Brain microvascular endothelial cell (primary cell): ENCODE results near the gene EYA2.

ENCODE experiments used
- DNase-seq: peaks from one replicate; pipeline ENCODE4 v3.0.0-alpha.2; 2020
- H3K27ac ChIP-seq: fragments of 250-450 bp; sonication (Bioruptor Pico); 2 replicates; pipeline ENCODE4 v1.5.1; 2020; ENCODE audit warnings: mild to moderate bottlenecking, moderate library complexity
- H3K27me3 ChIP-seq: fragments of 250-450 bp; sonication (Bioruptor Pico); replicated peaks from 2 replicates; pipeline ENCODE4 v1.5.1; 2020; ENCODE audit warnings: mild to moderate bottlenecking
- H3K36me3 ChIP-seq: fragments of 250-450 bp; sonication (Bioruptor Pico); replicated peaks from 2 replicates; pipeline ENCODE4 v1.5.1; 2020; ENCODE audit warnings: mild to moderate bottlenecking
- H3K4me3 ChIP-seq: 2 replicates; pipeline ENCODE4 v1.5.1; 2011; ENCODE audit warnings: low read depth, mild to moderate bottlenecking, control low read depth, low read length, moderate library complexity
- CTCF ChIP-seq: IDR thresholded peaks from 2 replicates; pipeline ENCODE4 v1.5.1; 2011; ENCODE audit warnings: low read depth, mild to moderate bottlenecking, moderate library complexity, low read length, control low read depth, inconsistent platforms; ENCODE audit errors: missing control alignments
- in situ Hi-C: cut with HindIII; loops from 2 replicates; pipeline ENCODE4 v1.10.0; 2017; ENCODE audit warnings: low sequenced_read_pairs, low pct_ligation_motif_present

Gene EYA2

DNA sequence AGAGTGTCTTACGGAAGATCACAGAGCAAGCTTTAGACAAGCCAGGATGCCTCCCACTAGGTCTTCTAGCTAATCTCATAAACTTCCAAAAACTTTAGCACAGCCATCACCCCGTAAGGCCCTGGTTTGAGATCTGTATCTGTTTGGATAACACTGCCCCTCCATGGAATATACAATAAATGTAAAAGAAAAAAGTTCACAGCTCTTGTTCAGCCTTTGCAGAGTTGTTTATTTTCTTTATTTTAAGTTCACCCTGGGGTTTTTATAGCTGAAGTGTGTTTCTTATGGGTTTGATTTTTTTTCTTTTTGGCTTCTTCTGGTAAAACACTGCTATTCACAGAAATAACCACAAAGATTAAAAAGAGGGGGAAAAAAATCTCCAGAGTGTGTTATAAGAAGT, 125.6 kb downstream of the EYA2 start:
- in situ Hi-C loops, result no loop called here
- DNase-seq, result no peak
- no peaks in the 10 kb centered on the region for H3K36me3 ChIP-seq
- no peak overlapping the region for H3K27ac ChIP-seq
- no peak overlapping the region for H3K4me3 ChIP-seq
- peaks cover 3% of the 10 kb centered on the region for H3K27me3 ChIP-seq
- TF ChIP-seq CTCF, result no peak

DNA sequence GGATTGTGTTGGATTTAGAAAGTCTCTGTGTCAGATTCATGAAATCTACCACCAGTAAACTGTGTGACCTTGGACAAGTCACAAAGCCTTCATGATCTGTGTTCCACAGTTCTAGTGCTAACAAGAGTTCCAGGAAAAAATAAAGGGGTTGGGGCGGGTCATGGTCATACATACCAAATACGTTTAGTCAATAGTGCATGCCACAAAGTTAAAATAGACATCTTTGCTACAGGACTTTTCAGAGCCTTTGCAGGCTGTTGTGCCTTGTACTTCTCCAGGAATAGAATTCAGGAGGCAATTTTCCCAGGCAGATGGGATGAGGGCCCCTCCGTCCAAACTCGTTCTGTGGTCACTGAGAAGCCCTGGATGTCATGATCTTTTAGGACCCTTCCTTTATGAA, 127.2 kb downstream of the EYA2 start:
- no peak overlapping the region for H3K27ac ChIP-seq
- no peak for TF ChIP-seq CTCF
- DNase-seq, result no peak
- in situ Hi-C loops, result no loop called here
- no peak overlapping the region for H3K4me3 ChIP-seq
- H3K36me3 ChIP-seq, result no peaks in the 10 kb centered on the region
- peaks cover 3% of the 10 kb centered on the region for H3K27me3 ChIP-seq

DNA sequence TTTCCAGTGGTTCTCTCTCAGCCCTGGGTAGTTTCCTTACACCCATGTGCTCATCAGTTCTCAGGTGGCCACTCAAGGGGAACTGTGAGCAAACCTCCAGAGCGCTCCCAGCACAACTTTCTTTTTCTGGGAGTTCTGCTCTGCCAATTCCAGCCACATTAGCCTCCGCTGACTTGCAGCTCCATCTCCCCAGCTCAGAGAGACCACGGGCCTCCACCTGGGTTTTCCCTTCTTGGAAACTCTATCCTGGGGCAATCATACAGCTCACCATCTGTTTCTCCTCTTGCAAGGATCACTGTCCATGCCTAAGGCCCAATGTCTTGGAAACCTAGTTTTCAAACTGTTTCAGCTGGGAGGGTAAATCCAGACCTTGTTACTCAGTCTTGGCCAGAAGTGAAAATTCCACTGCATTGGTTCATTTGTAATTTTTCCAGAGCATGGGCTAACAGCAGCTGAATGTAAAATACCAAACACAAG, 129.9 kb downstream of the EYA2 start:
- H3K36me3 ChIP-seq, result no peaks in the 10 kb centered on the region
- H3K27me3 ChIP-seq, result peaks cover 3% of the 10 kb centered on the region
- DNase-seq, result no peak
- TF ChIP-seq CTCF, result no peak
- in situ Hi-C loops, result no loop called here
- H3K4me3 ChIP-seq, result no peak overlapping the region
- no peak overlapping the region for H3K27ac ChIP-seq

- DNase-seq, result no peak
These were observed 132.4 kb downstream of the EYA2 start for GRCh38 chr20:47027042-47027441.

DNA sequence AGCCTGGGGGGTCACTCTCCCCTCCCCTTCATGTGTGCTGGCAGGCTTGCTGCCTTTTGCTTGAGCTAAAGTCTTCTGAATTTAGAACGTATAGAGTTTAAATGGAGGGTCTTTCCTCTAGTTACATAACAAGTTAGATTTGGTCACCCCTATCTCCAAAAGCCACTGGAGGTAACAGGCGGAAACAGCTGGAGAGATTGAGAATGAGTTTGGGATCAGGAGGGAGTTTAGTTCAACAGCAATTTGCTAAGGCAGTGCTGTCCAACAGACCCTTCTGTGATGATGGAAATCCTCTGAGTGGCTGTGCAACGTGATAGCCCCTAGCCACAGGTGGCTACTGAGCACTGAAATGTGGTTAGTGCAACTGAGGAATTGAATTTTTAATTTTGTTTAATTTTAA, 132.8 kb downstream of the EYA2 start:
- H3K27me3 ChIP-seq, result peaks cover 3% of the 10 kb centered on the region
- no peak for TF ChIP-seq CTCF
- in situ Hi-C loops, result no loop called here
- DNase-seq, result no peak
- no peak overlapping the region for H3K4me3 ChIP-seq
- H3K27ac ChIP-seq, result no peak overlapping the region
- H3K36me3 ChIP-seq, result no peaks in the 10 kb centered on the region

More at GRCh38 chr20:47027042-47027441, 132.4 kb downstream of the EYA2 start:
- H3K27ac ChIP-seq, result no peak overlapping the region
- no peak overlapping the region for H3K4me3 ChIP-seq
- no peak for TF ChIP-seq CTCF
- H3K27me3 ChIP-seq, result peaks cover 3% of the 10 kb centered on the region
- no peaks in the 10 kb centered on the region for H3K36me3 ChIP-seq
- in situ Hi-C loops, result no loop called here

GRCh38 chr20:47028487-47028886, 133.8 kb downstream of the EYA2 start:
- no peak overlapping the region for H3K27ac ChIP-seq
- H3K36me3 ChIP-seq, result no peaks in the 10 kb centered on the region
- in situ Hi-C loops, result no loop called here
- no peak overlapping the region for H3K4me3 ChIP-seq
- H3K27me3 ChIP-seq, result peaks cover 3% of the 10 kb centered on the region
- no peak for TF ChIP-seq CTCF
- no peak for DNase-seq
